AG04450 (cell line): ENCODE measurements around the gene SFI1. TPM values are rescaled to one million over a fixed set of nuclear protein-coding genes. Genes with fewer than 3 reads are reported as not detected.

Experiments
- CTCF ChIA-PET: fragments of 300-600, 350-600 bp; formaldehyde crosslinking; extraction: SDS; loops from one replicate; lab custom pipeline; 2022; ENCODE audit warnings: antibody characterized with exemption, inconsistent platforms; lab: Charles Lee
- POLR2A ChIA-PET: fragments of 350-600 bp; formaldehyde crosslinking; extraction: SDS; loops from one replicate; lab custom pipeline; 2021; ENCODE audit warnings: antibody characterized with exemption, inconsistent platforms; lab: Yijun Ruan, JAX
- DNase-seq: peaks from one replicate; pipeline ENCODE4 v3.0.0-alpha.2; 2011; ENCODE audit warnings: low read depth, low spot score
- H3K27ac ChIP-seq: one replicate; pipeline ENCODE4 v1.5.1; 2012; ENCODE audit warnings: low read depth, low read length, control low read depth
- H3K27me3 ChIP-seq: one replicate; pipeline ENCODE4 v1.6.0; 2012; ENCODE audit warnings: low read length; ENCODE audit not compliant: control insufficient read depth, insufficient read depth
- H3K4me3 ChIP-seq: 2 replicates; pipeline ENCODE4 v1.5.1; 2011; ENCODE audit warnings: mild to moderate bottlenecking, low read depth, low read length, control low read depth
- H3K9me3 ChIP-seq: 2 replicates; pipeline ENCODE4 v1.5.1; 2012; ENCODE audit warnings: low read length; ENCODE audit not compliant: control insufficient read depth, insufficient read depth
- polyA plus RNA-seq: library from polyadenylated mRNA; depleted of rRNA; stranded (reverse); fragments of >200 nt; gene quantifications from 2 replicates; pipeline ENCODE4 v1.2.3, GENCODE V29; 2011
- TF ChIP-seq, protein P1 (sequence below): IDR thresholded peaks from 2 replicates; pipeline ENCODE4 v1.5.1; 2011; ENCODE audit warnings: low read depth, low read length, control low read depth, inconsistent platforms

SFI1 gene
- polyA plus RNA-seq, 1 experiment, result 4.1 TPM

DNA sequence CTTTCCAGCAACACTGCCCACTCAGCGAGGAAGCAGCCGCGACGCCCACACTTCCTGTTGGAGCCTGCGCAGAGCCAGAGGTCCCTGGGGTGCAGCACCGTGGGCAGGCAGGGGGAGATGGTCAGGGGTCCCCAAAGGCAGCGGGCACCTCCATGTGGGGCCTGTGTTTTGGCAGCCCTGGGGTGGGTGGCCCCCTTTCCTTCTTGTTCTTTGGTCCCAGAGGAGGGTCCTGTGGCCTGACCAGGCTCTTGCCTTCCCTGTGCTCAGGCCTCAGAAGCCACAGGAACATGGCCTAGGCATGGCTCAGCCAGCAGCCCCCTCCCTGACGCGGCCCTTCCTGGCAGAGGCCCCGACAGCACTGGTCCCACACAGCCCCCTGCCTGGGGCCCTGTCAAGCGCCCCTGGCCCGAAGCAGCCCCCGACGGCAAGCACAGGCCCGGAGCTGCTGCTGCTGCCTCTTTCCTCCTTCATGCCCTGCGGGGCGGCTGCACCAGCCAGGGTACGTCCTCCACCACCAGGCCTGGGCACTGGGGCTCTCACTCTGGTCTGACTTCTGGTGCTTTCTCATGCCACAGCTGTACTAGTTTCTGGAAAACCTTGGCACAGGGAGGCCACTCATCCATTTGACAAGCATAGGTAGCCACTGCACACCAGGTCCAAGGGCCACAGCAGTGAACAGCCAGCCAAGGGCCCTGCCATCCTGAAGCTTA lies 118.6 kb downstream of the SFI1 start:
- DNase-seq, result no peak
- H3K27me3 ChIP-seq, result no peaks in the 10 kb centered on the region
- POLR2A ChIA-PET, result interaction anchor here (1.9 kb wide), 1 partner anchor 12 kb away, joined by 8 read pairs; no protein-coding TSS in a partner anchor
- H3K27ac ChIP-seq, result no peak overlapping the region
- TF ChIP-seq, protein P1, sequence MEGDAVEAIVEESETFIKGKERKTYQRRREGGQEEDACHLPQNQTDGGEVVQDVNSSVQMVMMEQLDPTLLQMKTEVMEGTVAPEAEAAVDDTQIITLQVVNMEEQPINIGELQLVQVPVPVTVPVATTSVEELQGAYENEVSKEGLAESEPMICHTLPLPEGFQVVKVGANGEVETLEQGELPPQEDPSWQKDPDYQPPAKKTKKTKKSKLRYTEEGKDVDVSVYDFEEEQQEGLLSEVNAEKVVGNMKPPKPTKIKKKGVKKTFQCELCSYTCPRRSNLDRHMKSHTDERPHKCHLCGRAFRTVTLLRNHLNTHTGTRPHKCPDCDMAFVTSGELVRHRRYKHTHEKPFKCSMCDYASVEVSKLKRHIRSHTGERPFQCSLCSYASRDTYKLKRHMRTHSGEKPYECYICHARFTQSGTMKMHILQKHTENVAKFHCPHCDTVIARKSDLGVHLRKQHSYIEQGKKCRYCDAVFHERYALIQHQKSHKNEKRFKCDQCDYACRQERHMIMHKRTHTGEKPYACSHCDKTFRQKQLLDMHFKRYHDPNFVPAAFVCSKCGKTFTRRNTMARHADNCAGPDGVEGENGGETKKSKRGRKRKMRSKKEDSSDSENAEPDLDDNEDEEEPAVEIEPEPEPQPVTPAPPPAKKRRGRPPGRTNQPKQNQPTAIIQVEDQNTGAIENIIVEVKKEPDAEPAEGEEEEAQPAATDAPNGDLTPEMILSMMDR, result no peak
- CTCF ChIA-PET, result interaction anchor here (1.5 kb wide), 1 partner anchor 16 kb away, joined by 3 read pairs; no protein-coding TSS in a partner anchor
- no peak overlapping the region for H3K4me3 ChIP-seq
- no peaks in the 10 kb centered on the region; the same call in 1 of the 2 replicates for H3K9me3 ChIP-seq

DNA sequence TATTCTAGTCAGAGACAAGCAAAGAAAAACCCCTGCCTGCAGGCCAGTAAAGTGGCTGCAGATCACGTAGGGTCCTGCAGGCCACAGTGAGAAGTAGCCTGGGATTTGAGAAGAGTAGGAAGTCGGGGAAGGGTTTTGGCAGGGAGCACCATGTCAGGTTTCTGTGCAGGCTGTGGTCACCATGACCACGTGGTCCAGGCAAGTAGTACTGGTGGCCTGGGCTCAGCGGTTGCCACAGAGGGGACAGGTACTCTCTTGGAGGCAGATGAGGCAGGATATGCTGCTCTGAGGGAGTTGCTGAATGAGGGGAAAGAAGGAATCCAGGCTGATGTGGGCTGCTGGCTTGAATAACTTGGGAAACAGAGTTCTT lies 119.1 kb downstream of the SFI1 start:
- CTCF ChIA-PET, result interaction anchor here (1.3 to 1.5 kb wide), 2 partner anchors 15 to 58 kb away, joined by 3 to 4 read pairs; no protein-coding TSS in a partner anchor

DNA sequence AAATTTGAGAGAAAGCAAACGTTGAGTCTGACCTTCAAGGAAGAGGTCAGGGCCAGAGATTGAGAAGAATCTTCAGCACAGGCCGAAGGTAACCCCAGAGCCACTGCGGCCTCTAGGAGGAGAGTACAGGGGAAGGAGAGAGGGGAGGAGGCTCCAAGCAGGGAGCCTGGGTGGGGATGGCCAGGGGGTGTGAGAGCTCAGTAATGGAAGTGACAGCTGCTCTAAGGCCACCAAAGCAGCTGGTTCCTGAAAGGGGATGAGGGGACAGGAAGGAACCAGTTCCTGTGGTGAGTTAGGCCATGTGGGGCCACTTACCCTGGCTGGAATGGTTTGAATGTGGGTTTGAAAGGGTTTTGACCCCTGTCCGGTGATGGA lies 119.6 kb downstream of the SFI1 start:
- Histone ChIP-seq H3K4me3 (no peak overlapping the region), H3K9me3 (no peaks in the 10 kb centered on the region; the same call in 1 of the 2 replicates), H3K27me3 (no peaks in the 10 kb centered on the region), H3K27ac (no peak overlapping the region)
- ChIA-PET POLR2A (interaction anchor here (1.9 kb wide), 1 partner anchor 13 kb away, joined by 8 read pairs; no protein-coding TSS in a partner anchor), CTCF (interaction anchor here (1.3 to 1.5 kb wide), 2 partner anchors 15 to 59 kb away, joined by 3 to 4 read pairs; no protein-coding TSS in a partner anchor)
- DNase-seq, result no peak
- TF ChIP-seq, protein P1, result no peak

More for the DNA sequence above, 119.1 kb downstream of the SFI1 start:
- Histone ChIP-seq H3K4me3 (no peak overlapping the region), H3K27me3 (no peaks in the 10 kb centered on the region), H3K27ac (no peak overlapping the region), H3K9me3 (no peaks in the 10 kb centered on the region; the same call in 1 of the 2 replicates)
- TF ChIP-seq, protein P1, result no peak
- DNase-seq, result no peak
- POLR2A ChIA-PET, result interaction anchor here (1.9 kb wide), 1 partner anchor 12 kb away, joined by 8 read pairs; no protein-coding TSS in a partner anchor

DNA sequence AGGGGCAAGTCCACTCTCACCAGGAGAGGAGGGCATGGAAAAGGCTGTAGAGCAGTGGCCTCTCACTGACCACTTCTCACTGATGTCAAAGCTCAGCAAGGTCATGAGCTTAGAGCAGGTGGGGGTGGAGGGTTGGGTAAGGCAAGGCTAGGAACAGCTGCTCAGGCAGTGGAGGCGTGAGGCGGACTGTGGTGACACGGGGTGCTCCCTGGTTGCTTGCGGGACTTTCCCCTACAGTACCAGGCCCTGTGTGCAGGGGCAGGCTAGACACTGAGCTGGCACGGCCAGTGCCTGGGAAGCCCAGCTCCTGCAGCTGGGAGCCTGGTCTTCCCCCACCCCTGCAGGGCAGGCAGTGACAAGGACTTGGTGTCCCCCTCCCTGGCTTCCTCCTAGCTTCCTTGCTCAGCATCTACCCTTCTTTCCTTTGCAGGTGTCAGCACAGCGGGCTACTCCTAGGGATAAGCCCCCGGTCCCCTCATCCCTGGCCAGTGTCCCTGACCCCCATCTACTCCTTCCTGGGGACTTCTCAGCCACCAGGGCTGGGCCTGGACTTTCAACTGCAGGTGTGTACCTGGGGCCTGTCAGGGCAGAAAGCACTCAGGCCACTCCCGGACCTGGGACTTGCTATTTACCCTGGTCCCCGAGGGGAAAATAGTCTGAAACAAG lies 120.1 kb downstream of the SFI1 start:
- POLR2A ChIA-PET, result no interaction called here
- CTCF ChIA-PET, result interaction anchor here (1.3 to 1.5 kb wide), 2 partner anchors 14 to 59 kb away, joined by 3 to 4 read pairs; no protein-coding TSS in a partner anchor
- TF ChIP-seq, protein P1, result no peak

More for the DNA sequence above, 120.1 kb downstream of the SFI1 start:
- Histone ChIP-seq H3K27me3 (no peaks in the 10 kb centered on the region), H3K27ac (no peak overlapping the region), H3K4me3 (no peak overlapping the region), H3K9me3 (no peaks in the 10 kb centered on the region; the same call in 1 of the 2 replicates)
- no peak for DNase-seq
